ENCODE results near the gene HSF4.

DNA sequence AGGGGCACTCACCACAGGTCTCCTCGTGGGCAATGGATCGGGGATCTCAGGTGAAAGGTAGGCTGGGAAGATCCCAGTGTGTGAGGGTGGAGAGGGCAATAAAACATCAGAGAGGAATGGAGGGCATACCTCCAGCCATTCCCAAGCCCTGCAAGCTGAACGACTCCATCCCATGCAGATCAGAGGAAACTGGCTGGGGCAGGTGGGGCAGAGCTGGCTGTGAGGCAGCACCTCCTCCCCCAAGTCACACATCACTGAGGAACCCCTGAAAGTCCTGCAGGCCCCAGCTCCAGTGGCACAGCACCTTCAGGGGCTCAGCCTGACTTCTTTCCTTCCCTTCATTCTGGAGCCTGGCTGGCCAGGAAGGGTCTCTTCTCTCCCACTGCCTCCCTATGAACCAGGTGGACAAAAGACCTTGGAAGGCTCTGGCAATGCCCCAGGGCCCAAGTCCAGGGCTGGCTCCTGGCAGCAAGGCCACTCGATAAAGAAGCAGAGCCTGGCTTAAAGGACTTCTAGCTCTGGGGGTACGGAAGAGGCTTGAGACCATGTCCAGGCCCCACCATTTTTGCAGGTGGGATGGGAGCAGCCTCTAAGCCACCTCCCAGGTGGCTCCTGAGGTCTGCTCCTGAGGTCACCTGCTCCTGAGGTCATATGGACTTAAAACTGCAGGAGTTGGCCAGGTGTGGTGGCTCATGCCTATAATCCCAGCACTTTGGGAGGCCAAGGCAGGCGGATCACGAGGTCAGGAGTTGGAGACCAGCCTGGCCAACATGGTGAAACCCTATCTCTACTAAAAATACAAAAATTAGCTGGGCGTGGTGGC is 48.9 kb downstream of the HSF4 start:
- TF ChIP-seq, protein P1, sequence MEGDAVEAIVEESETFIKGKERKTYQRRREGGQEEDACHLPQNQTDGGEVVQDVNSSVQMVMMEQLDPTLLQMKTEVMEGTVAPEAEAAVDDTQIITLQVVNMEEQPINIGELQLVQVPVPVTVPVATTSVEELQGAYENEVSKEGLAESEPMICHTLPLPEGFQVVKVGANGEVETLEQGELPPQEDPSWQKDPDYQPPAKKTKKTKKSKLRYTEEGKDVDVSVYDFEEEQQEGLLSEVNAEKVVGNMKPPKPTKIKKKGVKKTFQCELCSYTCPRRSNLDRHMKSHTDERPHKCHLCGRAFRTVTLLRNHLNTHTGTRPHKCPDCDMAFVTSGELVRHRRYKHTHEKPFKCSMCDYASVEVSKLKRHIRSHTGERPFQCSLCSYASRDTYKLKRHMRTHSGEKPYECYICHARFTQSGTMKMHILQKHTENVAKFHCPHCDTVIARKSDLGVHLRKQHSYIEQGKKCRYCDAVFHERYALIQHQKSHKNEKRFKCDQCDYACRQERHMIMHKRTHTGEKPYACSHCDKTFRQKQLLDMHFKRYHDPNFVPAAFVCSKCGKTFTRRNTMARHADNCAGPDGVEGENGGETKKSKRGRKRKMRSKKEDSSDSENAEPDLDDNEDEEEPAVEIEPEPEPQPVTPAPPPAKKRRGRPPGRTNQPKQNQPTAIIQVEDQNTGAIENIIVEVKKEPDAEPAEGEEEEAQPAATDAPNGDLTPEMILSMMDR (conservative IDR thresholded peaks at IDR 0.05; ENCODE audit: low read length) = no peak
- TF ChIP-seq EZH2phosphoT487 (IDR thresholded peaks at IDR 0.05; ENCODE audit: borderline replicate concordance) = no peak

Data from Loucy (cell line).